Islet of Langerhans (tissue), 1 donor: ENCODE data around the gene ZNF85.
"Not testable (repeated sequence)": the region's sequence is repeated elsewhere in the genome, so short reads cannot be mapped to it uniquely, and the experiment has no call there.

ENCODE experiments used
- FAIRE-seq: peaks from one replicate; lab custom pipeline; 2011; peaks lifted over from hg19 to GRCh38; lab: Jason Lieb, UNC

Gene ZNF85

DNA sequence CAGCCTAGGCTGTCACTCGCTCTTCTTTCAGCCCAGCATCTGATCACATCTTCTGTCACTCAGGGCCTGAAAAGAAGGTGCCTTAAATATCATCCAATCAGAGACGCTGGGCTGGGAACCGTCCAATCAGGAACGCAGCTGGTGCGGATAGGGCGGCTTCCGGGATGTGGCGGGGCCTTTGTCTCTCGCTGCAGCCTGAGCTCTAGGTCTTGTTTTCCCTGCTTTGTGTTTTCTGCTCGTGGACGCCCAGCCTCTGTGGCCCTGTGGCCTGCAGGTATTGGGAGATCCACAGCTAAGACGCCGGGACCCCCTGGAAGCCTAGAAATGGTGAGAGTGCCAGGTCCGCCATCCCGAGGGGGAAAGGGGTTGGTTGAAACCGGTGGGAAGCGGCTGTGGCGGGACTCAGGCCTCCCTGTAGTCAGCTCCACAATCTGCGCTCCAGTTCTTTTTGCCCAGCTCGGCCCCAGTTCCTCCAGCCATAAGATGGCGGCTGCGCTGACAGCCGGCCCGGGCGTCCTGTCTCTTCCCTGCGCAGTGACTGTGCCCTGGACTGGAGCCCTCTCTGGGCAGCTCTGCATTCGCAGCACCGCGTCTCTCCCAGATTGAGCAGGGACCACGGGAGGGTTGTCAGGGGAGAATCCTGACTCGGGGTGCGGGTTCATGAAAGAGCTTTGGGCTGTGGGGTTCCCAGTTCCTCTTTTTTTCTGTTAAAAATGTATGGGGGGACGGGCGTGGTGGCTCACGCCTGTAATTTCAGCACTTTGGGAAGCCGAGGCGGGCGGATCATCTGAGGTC, at the start of gene ZNF85:
ZNF85 (plus strand) TSS at position 175 of the 795 bp plus-strand sequence; CDS start at position 325, 150 bp downstream.
- peak; percentile 99 for FAIRE-seq

DNA sequence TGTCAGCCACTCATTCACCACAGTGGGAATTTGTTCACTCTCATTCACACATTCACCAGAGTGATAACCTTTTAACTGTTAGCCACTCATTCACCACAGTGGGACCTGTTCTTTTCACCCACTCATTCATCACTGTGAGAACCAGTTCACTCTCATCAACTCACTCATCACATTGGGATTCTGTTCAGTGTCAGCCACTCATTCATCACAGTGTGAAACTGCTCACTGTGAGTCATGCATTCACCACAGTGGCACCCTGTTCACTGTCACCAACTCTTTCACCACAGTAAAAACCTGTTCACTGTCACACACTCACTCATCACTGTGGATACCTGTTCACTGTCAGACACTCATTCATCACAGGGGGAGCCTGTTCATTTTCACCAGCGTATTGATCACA, 43.5 kb upstream of the ZNF85 start:
- no peak for FAIRE-seq

DNA sequence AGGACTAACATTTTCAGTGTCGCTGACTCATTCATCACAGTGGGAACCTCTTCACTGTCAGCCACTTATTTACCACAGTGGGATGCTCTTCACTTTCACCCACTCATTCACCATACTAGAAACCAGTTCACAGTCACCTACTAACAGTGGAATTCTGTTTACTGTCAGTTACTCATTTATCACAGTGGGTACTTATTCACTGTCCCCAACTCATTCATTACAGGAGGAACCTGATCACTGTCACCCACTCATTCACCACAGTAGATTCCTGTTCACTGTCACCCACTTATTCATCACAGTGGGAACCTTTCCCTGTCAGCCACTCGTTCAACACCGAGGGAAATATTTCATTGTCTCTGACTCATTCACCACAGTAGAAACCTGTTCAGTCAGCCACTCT, 10.1 kb upstream of the ZNF85 start:
- no peak for FAIRE-seq

DNA sequence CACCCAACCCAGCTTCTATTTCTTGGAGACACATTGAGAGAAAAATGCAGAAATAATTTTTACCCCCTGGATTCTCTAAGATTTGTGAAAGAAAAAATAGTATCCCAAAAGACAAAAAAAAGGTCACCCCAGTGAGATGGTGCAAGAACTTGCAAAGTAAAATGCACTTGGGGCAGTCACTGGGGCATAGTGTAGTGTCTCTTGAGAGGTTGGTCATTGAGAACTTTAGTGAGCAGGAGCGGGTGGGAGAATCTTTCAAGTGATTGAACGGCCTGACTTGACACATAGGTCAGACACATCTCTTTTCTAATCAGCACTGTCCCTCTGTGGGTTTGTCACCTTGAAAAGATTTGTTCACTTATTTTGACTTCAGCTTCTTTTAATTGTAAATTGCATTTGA, 2.4 kb downstream of the ZNF85 start:
- FAIRE-seq, result no peak

DNA sequence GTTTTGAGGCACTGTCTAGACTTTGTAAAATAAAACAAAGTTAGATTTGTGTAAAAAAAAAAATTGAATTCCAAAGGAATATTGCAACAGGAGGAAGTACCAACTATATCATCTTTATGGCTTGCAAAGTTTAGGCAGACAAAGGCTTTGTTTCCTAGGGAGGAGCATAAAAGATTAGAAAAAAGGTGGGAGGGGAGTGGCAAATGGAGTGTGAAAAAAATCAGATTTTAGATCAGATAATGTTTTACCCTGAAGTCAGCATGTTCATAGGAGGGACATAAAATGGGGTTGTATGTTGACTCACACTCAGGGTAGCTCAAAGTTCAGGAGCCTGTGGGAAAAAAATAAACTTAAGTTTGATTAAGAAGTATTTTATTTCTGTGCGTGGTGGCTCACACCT, 3.7 kb downstream of the ZNF85 start:
- FAIRE-seq, result no peak

DNA sequence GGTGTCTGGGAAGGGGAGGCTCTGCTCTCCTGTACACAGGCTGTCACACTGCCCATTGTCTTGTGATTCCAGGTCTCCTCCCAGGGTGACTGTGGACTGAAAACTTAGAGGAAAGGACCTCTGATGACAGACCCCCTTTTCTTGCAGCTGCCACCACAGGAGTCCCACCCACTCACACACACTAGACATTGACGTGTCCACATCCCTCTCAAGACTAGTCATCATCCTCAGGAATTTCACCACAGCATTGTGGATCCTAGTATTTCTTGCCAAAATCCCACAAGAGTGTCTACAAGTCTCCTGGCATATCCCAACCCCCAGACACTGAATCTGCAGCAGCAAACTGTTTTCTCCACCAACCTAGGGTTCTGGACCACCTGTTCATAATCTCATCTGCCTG, 5.3 kb downstream of the ZNF85 start:
- FAIRE-seq, result no peak

DNA sequence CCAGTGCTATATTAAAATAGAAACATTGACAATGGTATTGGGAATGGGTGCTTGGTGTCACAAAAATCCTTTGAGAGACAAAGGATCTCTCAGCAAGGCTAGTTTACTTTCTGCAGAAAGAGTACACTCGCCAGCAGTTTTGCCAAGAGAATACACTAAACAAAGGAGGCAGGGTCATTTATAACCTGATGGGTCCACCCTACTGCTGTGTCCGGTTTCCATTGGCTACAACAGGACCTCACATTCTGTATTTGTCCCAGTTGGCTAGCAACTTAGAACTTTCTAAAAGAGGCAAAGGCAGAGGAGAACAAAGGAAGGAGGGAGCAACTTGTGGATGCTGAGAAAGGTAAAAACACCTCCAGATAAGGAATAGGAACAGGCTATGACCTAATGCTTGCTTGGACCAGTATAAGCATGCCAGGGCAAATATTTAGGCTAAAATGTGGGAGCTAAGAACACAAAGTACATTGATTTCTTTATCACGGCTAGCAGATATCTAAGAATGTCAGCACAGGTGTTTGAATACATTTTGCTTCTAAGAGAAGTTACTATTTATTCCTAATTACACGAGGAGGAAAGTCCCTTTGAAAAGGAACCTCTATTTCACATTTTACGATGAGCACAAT, 13.4 kb downstream of the ZNF85 start:
- FAIRE-seq, result not testable (repeated sequence)

DNA sequence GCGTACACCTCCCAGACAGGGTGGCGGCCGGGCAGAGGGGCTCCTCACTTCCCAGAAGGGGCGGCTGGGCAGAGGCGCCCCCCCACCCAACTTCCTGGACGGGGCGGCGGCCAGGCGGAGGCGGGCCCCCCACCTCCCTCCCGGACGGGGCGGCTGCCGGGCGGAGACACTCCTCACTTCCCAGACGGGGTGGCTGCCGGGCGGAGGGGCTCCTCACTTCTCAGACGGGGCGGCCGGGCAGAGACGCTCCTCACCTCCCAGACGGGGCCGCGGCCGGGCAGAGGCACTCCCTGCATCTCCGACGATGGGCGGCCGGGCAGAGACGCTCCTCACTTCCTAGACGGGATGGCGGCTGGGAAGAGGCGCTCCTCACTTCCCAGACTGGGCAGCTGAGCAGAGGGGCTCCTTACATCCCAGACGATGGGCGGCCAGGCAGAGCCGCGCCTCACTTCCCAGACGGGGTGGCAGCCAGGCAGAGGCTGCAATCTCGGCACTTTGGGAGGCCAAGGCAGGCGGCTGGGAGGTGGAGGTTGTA, 29.6 kb downstream of the ZNF85 start:
- not testable (repeated sequence) for FAIRE-seq

DNA sequence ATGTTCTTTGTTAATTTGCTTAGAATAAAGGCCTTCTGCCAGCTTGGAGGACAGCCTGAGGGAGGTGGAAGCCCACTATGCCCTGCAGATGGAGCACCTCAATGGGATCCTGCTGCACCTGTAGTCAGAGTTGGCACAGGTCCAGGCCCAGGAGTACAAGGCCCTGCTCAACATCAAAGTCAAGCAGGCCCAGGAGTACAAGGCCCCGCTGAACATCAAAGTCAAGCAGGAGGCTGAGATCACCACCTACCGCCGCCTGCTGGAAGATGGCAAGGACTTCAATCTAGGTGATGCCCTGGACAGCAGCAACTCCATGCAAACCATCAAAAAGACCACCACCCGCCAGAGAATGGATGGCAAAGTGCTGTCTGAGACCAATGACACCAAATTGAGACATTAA, 41.7 kb downstream of the ZNF85 start:
- FAIRE-seq, result no peak

DNA sequence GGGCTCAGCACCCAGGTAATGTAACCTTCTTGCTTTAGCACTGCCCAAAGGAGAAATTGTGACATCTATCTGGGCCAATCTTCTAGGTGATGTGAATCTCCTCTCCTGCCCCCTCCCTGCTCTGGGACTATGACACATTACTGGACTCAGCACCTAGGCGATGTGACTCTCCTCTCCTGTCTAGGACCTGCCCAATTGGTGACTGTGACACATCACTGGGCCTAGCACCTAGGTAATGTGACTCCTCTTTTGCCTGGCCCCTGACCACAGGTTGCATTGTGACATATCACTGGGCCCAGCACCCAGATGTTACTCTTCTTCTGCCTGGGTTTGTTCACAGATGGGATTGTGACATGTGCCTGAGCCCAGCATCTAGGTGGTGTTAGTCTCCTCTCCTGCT, 45.0 kb downstream of the ZNF85 start:
- FAIRE-seq, result no peak

DNA sequence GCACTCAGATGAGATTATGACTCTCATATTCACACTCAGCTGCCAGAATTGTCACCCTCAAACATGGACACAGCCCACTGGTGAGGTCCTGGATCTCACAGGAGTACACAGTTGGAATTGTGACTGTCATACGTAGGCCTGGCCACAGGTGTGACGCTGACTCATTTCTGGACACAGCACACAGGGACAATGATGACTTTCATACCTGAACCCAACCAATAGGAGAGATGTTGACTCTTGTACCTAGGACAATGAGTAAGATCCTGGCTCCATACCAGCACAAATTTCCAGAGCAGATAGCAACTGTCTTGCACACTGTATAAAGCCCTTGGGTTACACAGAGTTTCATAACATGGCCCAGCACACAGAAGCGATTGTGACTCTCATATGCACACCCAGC, 46.4 kb downstream of the ZNF85 start:
- FAIRE-seq, result no peak

DNA sequence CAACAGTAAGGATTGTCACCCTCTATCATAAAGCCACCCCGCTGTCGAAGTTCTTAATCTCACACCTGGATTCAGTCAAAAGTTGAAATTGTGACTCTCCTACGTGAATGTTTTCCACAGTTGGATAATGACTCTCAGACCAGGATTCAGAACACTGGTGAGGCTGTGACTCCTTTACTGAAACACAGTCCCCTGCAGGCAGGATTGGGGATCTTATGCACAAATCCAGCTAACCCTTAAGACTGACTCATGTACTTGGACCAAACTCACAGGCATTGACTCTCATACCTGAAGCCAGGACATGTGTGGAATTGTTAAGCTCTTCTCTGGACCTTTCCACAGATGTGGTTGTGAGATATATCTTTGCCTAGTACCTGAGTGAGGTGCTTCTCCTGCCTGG, 46.8 kb downstream of the ZNF85 start:
- FAIRE-seq, result no peak

DNA sequence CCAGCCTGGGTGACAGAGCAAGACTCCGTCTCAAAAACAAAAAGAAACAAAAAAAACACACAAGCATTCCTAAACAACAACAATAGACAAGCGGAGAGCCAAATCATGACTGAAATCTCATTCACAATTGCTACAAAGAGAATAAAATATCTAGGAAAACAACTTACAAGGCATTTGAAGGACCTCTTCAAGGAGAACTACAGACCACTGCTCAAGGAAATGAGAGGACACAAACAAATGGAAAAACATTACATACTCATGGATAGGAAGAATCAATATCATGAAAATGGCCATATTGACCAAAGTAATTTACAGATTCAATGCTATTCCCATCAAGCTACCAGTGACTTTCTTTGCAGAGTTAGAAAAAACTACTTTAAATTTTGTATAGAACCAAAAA, 69.7 kb downstream of the ZNF85 start:
- not testable (repeated sequence) for FAIRE-seq

DNA sequence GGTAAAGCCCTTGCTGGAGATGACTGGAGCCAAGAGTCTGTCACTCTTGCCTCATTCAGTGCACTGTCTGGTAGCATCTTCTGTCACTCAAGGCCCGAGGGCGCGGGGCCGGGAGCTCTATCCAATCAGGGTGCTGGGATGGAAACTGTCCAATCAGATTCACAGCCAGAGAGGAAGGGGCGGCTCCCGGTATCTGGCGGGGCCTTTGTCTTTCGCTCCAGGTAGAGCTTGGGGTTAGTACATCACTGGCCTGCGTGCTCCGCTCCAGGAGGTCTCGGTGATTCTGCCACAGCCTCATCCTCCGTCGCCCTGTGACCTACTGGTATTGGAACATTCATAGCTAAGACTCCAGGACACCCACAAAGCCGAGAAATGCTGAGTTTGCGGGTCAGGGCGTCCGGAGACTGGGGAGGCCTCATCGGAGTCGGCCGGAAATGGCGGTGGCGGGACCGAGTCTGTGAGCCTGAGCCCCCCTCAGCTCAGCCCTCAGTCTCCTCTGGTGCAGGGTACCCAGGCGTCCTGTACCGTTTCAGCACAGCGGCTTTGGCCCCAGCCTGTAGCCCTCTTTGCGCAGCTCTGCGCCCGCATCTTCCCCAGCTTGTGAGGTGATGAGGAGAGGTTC, 76.8 kb downstream of the ZNF85 start:
- FAIRE-seq, result peak; percentile 99
